Calu3 (cell line): ENCODE results near the gene WDFY2. TPM values are rescaled to one million over a fixed set of nuclear protein-coding genes. Genes with fewer than 3 reads are reported as not detected.

Experiments used
- BruUV-seq: library from RNA; stranded (reverse); fragments of 400-500 nt; replicated peaks from 2 replicates; lab custom pipeline; 2021; lab: Mats Ljungman, UMichigan
- CTCF ChIA-PET: fragments of 300-600 bp; sonication (Branson Sonifier 250); formaldehyde crosslinking; loops from one replicate; lab custom pipeline; 2022; ENCODE audit warnings: antibody characterized with exemption; lab: Charles Lee
- DNase-seq: peaks from one replicate; pipeline ENCODE4 v3.0.0; 2022
- H3K27ac Mint-ChIP-seq: one replicate; pipeline ENCODE4 v1.8.0; 2022; ENCODE audit warnings: mixed read lengths; ENCODE audit not compliant: unreplicated experiment
- H3K27me3 Mint-ChIP-seq: one replicate; pipeline ENCODE4 v1.8.0; 2022; ENCODE audit warnings: mixed read lengths; ENCODE audit not compliant: unreplicated experiment
- H3K36me3 Mint-ChIP-seq: one replicate; pipeline ENCODE4 v1.8.0; 2022; ENCODE audit warnings: mild to moderate bottlenecking, moderate library complexity, mixed read lengths; ENCODE audit not compliant: insufficient read depth, unreplicated experiment
- H3K4me1 Mint-ChIP-seq: one replicate; pipeline ENCODE4 v1.8.0; 2022; ENCODE audit warnings: mild to moderate bottlenecking, low read depth, mixed read lengths; ENCODE audit not compliant: unreplicated experiment
- H3K4me3 Mint-ChIP-seq: one replicate; pipeline ENCODE4 v1.8.0; 2022; ENCODE audit warnings: mild to moderate bottlenecking, low read depth, moderate library complexity, mixed read lengths; ENCODE audit not compliant: unreplicated experiment
- H3K9me3 Mint-ChIP-seq: one replicate; pipeline ENCODE4 v1.8.0; 2022; ENCODE audit warnings: low read depth, mixed read lengths; ENCODE audit not compliant: unreplicated experiment
- intact Hi-C: fragments of 100-400 bp; cut with micrococcal nuclease; formaldehyde crosslinking; loops from one replicate; pipeline ENCODE4 v1.10.0; 2022; ENCODE audit not compliant: unreplicated experiment
- total RNA-seq: library from RNA; stranded (reverse); gene quantifications from 2 replicates; pipeline ENCODE4 v1.2.3, GENCODE V29; 2022
- TF ChIP-seq, protein P1 (sequence below): fragments of 200-600 bp; IDR thresholded peaks from one replicate; pipeline ENCODE4 v1.8.0; 2022; ENCODE audit warnings: antibody characterized with exemption; ENCODE audit not compliant: unreplicated experiment

WDFY2 gene
- total RNA-seq, 1 experiment from 2014 or later: 5.9 TPM

DNA sequence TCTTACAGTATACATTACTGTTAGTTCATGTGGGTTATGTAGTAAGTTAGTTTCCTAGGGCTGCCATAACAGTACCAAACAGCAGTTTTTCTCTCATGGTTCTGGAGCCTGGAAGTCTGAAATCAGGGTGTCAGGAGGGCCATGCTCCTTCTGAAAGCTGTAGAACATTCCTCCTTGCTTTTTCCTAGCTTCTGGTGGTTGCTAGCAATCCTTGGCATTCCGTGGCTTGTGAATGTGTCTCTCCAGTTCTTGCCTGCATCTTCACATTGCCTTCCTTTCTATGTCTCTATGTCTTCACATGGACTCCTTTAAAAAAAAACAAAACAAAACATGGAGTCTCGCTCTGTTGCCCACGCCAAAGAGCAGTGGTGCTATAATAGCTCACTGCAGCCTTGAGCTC is 95.4 kb downstream of the WDFY2 start:
- H3K27ac Mint-ChIP-seq: no peak overlapping the region
- BruUV-seq: no TSS peak
- CTCF ChIA-PET: no interaction called here
- H3K4me3 Mint-ChIP-seq: no peak overlapping the region
- intact Hi-C loops: no loop called here
- H3K9me3 Mint-ChIP-seq: no peaks in the 10 kb centered on the region
- no peaks in the 10 kb centered on the region for H3K36me3 Mint-ChIP-seq
- TF ChIP-seq, protein P1, sequence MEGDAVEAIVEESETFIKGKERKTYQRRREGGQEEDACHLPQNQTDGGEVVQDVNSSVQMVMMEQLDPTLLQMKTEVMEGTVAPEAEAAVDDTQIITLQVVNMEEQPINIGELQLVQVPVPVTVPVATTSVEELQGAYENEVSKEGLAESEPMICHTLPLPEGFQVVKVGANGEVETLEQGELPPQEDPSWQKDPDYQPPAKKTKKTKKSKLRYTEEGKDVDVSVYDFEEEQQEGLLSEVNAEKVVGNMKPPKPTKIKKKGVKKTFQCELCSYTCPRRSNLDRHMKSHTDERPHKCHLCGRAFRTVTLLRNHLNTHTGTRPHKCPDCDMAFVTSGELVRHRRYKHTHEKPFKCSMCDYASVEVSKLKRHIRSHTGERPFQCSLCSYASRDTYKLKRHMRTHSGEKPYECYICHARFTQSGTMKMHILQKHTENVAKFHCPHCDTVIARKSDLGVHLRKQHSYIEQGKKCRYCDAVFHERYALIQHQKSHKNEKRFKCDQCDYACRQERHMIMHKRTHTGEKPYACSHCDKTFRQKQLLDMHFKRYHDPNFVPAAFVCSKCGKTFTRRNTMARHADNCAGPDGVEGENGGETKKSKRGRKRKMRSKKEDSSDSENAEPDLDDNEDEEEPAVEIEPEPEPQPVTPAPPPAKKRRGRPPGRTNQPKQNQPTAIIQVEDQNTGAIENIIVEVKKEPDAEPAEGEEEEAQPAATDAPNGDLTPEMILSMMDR: no peak
- DNase-seq: no peak
- no peaks in the 10 kb centered on the region for H3K27me3 Mint-ChIP-seq
- no peaks in the 10 kb centered on the region for H3K4me1 Mint-ChIP-seq

DNA sequence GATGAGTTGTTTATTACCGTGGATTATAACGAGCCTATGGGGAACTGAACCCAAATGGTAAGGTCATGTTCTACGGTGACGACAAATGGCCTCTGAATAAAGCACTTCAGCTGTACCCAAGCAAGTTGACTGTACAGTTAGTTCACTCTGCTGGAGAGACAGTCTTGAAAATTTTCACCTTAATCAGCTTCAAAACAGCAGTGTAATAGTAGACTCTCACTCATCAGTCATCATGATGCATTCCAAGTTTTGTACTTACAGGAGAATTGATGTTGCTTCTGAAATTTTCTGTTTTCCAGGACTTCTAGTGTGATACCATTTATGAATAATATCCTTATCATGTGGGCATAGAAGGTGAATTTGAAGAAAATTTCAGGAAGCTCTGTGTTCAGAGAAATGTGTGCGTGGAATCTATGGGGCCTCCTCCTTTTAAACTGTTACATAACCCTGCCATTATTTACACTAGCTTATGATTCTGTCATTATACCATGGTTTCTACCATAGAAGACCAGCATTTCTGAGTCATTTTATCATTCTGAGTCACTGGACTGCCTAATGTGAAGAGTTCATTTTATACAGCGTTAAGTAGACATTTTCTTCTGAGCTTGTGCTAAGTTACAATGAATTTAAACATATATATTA is 96.9 kb downstream of the WDFY2 start:
- no TSS peak for BruUV-seq
- no peak for DNase-seq
- CTCF ChIA-PET: interaction anchor here (1.2 kb wide), 1 partner anchor 34 kb away, joined by 4 read pairs; no protein-coding TSS in a partner anchor
- TF ChIP-seq, protein P1: no peak
- Mint-ChIP-seq H3K4me1 (peaks cover 7% of the 10 kb centered on the region), H3K27me3 (no peaks in the 10 kb centered on the region), H3K4me3 (no peak overlapping the region), H3K36me3 (no peaks in the 10 kb centered on the region), H3K9me3 (no peaks in the 10 kb centered on the region), H3K27ac (no peak overlapping the region)
- intact Hi-C loops: no loop called here

DNA sequence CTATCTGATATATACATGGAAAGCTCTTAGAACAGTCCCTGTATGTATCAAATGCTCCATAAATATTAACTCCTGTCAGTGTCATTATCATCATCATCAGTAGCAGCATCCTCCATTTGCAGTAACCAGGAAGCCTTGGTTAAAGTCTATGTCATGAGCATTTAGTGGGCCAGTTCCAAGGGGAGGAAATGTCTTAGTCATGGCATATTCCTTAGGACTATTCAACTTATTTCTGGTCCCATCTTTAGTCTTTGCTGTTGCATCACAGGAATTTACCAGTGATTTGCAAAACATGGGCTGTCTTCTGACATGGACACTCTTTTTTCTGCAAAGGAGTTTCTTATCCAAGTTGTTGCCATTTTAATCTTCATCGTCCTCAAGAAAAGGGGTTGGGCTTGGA is 98.4 kb downstream of the WDFY2 start:
- no peak overlapping the region for H3K4me3 Mint-ChIP-seq
- H3K27me3 Mint-ChIP-seq: no peaks in the 10 kb centered on the region
- peaks cover 13% of the 10 kb centered on the region for H3K4me1 Mint-ChIP-seq
- H3K36me3 Mint-ChIP-seq: no peaks in the 10 kb centered on the region
- DNase-seq: no peak
- H3K27ac Mint-ChIP-seq: no peak overlapping the region
- CTCF ChIA-PET: no interaction called here
- TF ChIP-seq, protein P1: no peak
- intact Hi-C loops: no loop called here
- no TSS peak for BruUV-seq
- H3K9me3 Mint-ChIP-seq: no peaks in the 10 kb centered on the region

DNA sequence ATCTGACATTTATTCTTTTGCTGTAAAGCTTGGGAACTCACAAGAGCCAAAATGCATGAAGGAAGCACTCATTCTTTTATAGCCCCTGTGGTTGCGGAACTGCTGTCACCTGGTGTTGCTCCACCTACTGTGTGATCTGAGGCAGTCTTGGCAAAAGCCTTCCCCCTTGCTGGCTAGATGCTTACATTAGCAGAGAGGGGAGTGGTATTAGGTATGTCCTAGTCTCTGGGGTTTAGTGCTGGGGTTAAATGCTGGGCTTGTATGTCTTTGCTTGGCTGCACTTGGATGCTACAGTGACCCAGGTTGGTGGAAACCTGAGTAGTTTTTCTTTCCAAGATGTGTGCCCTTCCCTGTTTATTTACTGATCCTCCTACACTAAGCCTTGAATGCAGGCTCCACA is 99.3 kb downstream of the WDFY2 start:
- BruUV-seq: no TSS peak
- H3K4me3 Mint-ChIP-seq: no peak overlapping the region
- H3K27me3 Mint-ChIP-seq: no peaks in the 10 kb centered on the region
- no peaks in the 10 kb centered on the region for H3K36me3 Mint-ChIP-seq
- H3K9me3 Mint-ChIP-seq: no peaks in the 10 kb centered on the region
- no peak overlapping the region for H3K27ac Mint-ChIP-seq
- H3K4me1 Mint-ChIP-seq: peaks cover 22% of the 10 kb centered on the region
- TF ChIP-seq, protein P1: no peak
- no peak for DNase-seq
- CTCF ChIA-PET: no interaction called here
- intact Hi-C loops: no loop called here
